Measurements from ENCODE around the gene RHBDF1. TPM values are rescaled to one million over a fixed set of nuclear protein-coding genes. Genes with fewer than 3 reads are reported as not detected.

RHBDF1 gene
- 67.0 and 69.4 TPM in 2 replicates for total RNA-seq

GRCh38 chr16:72561-73548 lies at the start of gene RHBDF1:
Gene RHBDF1 (minus strand): TSS chr16:72631. CDS start chr16:65015, 7,616 bp downstream.

GRCh38 chr16:77807-78443 lies 5.5 kb upstream of the RHBDF1 start, which contains the start of gene MPG:
Gene MPG (plus strand): TSS chr16:78225. CDS start chr16:78310, 85 bp downstream.

GRCh38 chr16:53346-54236 lies 18.8 kb downstream of the RHBDF1 start, which contains the start of the genes POLR3K and SNRNP25:
Gene POLR3K (minus strand): TSS chr16:53608. CDS start chr16:53586, 22 bp downstream.
Gene SNRNP25 (plus strand): TSS chr16:53828. CDS start chr16:54017, 189 bp downstream.

Other genes starting within 250 kb of the RHBDF1 start
- 2.3 and 4.3 TPM in 2 replicates for gene POLR3K, start 19.0 kb downstream of the RHBDF1 start, total RNA-seq
- 13.2 and 13.9 TPM in 2 replicates for gene SNRNP25, start 18.8 kb downstream of the RHBDF1 start, total RNA-seq
- 130 and 148 TPM in 2 replicates for gene MPG, start 5.6 kb upstream of the RHBDF1 start, total RNA-seq
- gene NPRL3, start 66.0 kb upstream of the RHBDF1 start, total RNA-seq: 13.4 and 18.5 TPM in 2 replicates
- not detected in 2 replicates for gene HBZ, start 80.0 kb upstream of the RHBDF1 start, total RNA-seq
- not detected in 2 replicates for gene HBM, start 93.3 kb upstream of the RHBDF1 start, total RNA-seq
- gene HBA2, start 100.2 kb upstream of the RHBDF1 start, total RNA-seq: not detected in 2 replicates
- gene HBA1, start 104.0 kb upstream of the RHBDF1 start, total RNA-seq: not detected in 2 replicates
- not detected in 2 replicates for gene HBQ1, start 107.8 kb upstream of the RHBDF1 start, total RNA-seq
- 25.8 and 31.5 TPM in 2 replicates for gene LUC7L, start 156.8 kb upstream of the RHBDF1 start, total RNA-seq
- 171 and 191 TPM in 2 replicates for gene FAM234A, start 162.2 kb upstream of the RHBDF1 start, total RNA-seq
- 4.0 and 6.3 TPM in 2 replicates for gene RGS11, start 203.3 kb upstream of the RHBDF1 start, total RNA-seq
- gene ARHGDIG, start 208.0 kb upstream of the RHBDF1 start, total RNA-seq: 1.1 and 1.4 TPM in 2 replicates
- 1.6 and 1.7 TPM in 2 replicates for gene PDIA2, start 210.5 kb upstream of the RHBDF1 start, total RNA-seq